Fibroblast of skin of right quadriceps (primary cell): ENCODE measurements around the gene OR51D1.

ENCODE experiments used
- DNase-seq: peaks from one replicate; pipeline ENCODE4 v3.0.0-alpha.2; 2013

The OR51D1 gene

DNA sequence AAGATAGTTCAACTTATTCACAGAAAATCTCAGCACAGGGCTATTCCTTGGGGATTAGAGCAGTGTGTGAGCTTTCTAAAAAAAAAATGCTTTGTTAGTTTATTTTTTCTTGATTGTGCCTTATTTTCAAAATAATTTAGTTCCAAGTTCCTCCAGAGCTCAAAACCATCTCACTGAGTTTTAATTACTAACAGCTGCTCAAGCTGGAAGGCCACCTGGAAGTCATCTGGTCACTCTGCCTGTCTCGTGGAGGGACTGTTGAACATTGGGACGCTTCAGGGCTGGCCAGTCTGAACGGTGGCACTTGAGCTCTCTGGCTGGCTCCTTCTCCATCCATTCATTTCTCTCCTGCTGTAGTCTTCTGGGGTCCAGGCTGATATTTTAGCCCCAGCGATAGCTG is 10.5 kb downstream of the OR51D1 start:
- DNase-seq = no peak

- no peak for DNase-seq
Observed at GRCh38 chr11:4654635-4655369, 17.5 kb downstream of the OR51D1 start.

DNA sequence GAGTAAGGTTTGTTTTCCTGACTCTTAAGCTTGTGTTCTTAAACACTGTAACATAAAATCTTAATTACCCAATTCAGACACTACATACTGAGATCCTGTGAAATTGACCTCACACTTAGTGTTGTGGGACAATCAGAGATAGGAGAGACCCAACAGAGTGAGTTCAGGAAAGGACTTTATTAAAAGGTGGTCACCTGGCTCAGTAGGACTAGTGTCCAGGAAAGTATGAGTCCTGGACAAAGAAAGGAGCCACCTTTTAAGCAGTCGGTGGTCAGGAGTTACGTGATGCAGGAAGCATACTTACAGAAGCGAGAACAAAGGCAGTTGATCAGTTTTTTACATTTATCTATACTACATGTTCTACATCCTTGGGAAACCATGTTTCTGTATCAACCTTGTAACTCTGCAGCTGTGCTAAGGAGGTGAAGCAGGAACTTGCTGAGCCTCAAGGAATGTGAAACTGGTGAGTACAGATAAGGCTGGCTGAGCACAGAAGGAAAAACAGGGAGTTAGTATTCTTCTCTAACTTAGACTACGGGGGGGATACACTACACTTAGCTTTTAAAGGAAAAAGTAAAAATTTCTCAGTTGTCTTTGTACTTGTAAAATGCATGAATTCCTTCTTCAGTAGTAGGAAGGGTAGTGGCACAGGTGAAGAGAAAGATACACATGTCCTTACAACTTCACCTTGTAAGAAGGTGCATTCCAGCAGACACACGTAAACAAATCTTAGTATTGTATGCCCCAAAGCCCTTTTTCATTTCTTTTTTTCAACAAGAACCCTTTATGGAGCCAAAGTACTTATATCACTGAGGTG is 21.6 kb downstream of the OR51D1 start:
- DNase-seq = no peak

GRCh38 chr11:4662876-4663275 is 25.6 kb downstream of the OR51D1 start:
- DNase-seq = no peak

- no peak for DNase-seq
Observed at GRCh38 chr11:4664183-4664582, 26.9 kb downstream of the OR51D1 start.

DNA sequence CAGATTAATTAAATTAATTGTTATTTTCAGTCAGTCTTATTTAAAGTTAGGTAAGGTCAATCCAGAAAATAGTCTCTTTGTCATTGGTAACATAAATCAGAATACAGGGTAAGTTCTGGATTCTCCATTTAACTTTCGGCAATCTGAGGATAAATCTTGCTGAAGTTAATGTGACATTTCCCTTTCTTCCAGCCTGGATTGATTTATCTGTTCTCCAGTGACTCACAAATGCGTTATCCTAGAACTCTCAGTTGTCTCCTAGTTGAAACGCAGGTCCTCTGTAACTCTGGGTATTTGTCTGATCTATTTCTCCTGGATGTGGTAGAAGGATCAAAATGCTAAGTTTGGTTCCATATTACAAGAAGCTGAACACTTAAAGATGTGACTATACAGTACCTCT is 27.5 kb downstream of the OR51D1 start:
- no peak for DNase-seq

DNA sequence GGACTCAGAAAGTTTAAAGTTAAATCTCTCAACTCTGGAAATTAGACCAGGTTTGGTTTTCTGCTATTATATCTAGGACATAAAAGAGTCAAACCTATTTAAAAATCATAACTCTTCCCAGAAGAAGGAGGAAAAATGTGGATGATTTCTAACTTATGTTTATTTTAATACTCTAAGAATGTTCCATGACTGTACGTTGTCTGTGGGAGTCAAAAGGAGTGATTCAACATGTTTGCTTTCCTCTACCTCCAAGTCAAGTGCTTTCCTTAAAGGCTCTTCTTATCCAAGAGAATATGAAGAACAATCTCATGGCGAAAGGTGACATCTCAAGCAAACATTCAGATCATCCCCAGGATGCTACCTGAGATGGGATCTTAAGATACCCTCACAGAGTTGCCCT is 28.1 kb downstream of the OR51D1 start:
- no peak for DNase-seq

- DNase-seq = no peak
Observed at GRCh38 chr11:4671741-4672140, 34.5 kb downstream of the OR51D1 start.

DNA sequence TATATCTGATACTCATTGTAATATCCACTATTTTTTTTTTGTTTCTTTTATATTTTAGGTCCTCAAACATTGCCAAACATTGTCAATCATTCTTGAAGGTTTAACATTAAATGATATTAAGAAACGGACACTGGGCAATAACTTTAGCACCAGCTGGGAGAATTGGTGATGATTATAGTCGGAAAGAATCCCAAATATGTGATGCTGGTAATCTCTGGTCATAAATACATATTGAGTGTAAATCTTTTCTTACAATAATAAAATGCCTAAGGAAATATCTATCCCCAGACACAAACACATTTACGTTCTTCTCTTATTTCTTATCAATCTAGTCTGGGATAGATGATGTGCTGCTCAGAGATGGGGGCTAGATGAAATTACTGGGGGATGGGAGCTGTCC is 35.2 kb downstream of the OR51D1 start:
- peak; percentile 29 for DNase-seq

GRCh38 chr11:4673781-4674180 is 36.5 kb downstream of the OR51D1 start:
- DNase-seq = no peak

DNA sequence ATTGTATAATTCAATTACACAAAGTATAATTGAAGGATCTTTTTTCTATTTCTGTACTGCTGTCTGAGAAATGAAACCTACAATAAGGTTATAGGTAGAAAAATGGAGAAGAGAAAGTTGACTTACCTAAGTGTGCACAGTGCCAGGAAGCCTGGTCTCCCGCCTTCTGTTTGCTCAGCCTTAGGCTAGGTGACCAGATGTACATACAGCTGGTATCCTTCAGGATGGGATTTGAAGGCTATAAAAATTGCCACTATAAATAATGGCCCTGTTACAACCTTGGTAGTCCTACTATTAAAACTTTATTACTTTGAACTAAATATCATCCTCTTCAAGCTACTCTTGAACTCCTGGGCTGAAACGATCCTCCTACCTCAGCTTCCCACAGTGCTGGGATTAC is 40.7 kb downstream of the OR51D1 start:
- DNase-seq = no peak

- DNase-seq = no peak
Observed at GRCh38 chr11:4680341-4680740, 43.1 kb downstream of the OR51D1 start.

DNA sequence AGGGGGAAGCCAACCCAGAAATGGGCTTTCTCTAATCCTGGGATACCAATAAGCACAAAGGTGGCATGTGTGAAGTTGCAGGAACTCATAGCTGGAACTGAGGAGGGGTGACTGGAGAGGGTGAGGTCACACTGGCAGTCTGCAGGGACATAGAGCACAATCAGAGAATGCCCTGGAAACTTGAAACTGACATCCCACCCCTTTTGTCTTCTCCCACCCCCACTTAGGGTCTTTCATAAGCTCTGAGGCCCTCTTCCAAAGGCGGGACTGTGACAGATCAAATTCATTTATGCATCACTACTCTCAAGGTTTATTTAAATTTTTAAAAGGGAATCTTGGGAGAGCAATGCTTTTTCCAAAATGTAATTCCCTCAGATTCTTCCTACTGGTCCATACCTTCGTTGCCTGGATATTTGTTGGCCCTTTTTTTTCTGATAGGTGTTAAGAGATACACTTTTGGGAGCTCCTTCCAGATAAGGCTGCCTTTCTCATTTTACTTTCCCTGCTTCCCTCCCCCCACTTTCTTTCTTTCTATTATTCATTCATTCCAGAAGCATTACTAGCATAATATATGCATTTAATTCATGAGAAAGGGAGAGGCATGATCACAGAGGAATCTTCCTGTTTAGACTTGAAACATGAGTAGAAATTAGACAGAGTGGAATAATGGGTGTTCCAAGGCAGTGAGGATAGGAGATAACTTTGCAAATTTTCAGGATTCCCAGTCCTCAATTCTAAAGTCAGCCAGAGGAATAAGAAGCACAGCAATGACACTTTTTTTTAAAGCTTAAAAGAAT is 45.5 kb downstream of the OR51D1 start:
- DNase-seq = peak; percentile 52

DNA sequence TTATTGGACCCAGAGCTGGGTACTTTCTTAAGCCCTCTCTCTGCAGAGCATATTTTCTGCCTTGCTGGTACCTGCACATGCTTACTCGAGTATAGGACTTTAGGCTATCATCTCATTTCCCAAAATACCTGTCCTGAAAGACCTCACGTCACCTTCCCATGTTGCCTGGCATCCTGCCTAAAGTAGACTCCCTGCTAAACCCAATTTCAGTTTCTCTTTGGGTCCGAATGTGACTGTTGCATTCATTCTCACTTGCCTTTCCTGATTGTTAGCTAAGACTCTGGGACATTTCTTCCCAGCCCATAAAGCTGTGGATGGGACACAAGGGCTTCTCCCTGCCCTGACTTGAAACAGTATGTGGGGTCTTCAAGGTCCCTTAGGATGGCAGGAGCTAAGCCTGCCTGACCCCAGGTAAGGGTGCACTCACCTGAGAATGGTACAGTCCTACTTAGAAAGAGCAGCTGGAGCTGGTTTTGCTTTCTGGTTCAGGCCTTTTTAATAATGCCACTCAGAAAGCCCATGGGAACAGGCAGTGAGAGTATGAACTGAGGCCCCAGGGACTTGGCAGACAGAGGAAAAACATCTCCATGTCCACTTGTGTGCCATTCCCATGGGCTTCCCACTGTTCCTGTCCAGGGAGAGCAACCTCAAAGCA is 47.5 kb downstream of the OR51D1 start:
- no peak for DNase-seq
